ENCODE results near the gene TBK1.

DNA sequence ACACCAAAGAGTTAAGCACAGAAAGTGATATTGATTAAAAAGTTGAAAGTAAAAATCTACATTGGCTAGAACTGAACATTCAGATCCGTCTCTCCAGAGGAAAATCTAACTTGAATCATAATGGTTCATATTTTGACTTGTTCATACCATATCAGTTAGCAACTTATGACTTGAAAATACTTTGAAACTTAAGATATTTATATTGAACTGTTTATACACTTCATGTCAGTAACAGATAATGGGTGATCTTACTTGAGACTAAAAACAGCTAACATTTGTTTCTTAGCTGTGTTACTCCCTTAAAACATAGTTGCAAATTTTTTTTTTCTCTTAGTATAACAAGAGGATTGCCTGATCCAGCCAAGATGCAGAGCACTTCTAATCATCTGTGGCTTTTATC, 3.6 kb downstream of the TBK1 start:
- TF ChIP-seq, protein P1, sequence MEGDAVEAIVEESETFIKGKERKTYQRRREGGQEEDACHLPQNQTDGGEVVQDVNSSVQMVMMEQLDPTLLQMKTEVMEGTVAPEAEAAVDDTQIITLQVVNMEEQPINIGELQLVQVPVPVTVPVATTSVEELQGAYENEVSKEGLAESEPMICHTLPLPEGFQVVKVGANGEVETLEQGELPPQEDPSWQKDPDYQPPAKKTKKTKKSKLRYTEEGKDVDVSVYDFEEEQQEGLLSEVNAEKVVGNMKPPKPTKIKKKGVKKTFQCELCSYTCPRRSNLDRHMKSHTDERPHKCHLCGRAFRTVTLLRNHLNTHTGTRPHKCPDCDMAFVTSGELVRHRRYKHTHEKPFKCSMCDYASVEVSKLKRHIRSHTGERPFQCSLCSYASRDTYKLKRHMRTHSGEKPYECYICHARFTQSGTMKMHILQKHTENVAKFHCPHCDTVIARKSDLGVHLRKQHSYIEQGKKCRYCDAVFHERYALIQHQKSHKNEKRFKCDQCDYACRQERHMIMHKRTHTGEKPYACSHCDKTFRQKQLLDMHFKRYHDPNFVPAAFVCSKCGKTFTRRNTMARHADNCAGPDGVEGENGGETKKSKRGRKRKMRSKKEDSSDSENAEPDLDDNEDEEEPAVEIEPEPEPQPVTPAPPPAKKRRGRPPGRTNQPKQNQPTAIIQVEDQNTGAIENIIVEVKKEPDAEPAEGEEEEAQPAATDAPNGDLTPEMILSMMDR (IDR thresholded peaks at IDR 0.05; ENCODE audit: low read depth, low read length) = no peak
- no peak for TF ChIP-seq POLR2A (IDR thresholded peaks at IDR 0.05; ENCODE audit: extremely low read depth, insufficient read length)

All from NB4 (cell line).